ENCODE results near the gene GRK7. TPM values are rescaled to one million over a fixed set of nuclear protein-coding genes. Genes with fewer than 3 reads are reported as not detected.

GRK7 gene
- total RNA-seq, 1 donor from 2014 or later, result not detected

DNA sequence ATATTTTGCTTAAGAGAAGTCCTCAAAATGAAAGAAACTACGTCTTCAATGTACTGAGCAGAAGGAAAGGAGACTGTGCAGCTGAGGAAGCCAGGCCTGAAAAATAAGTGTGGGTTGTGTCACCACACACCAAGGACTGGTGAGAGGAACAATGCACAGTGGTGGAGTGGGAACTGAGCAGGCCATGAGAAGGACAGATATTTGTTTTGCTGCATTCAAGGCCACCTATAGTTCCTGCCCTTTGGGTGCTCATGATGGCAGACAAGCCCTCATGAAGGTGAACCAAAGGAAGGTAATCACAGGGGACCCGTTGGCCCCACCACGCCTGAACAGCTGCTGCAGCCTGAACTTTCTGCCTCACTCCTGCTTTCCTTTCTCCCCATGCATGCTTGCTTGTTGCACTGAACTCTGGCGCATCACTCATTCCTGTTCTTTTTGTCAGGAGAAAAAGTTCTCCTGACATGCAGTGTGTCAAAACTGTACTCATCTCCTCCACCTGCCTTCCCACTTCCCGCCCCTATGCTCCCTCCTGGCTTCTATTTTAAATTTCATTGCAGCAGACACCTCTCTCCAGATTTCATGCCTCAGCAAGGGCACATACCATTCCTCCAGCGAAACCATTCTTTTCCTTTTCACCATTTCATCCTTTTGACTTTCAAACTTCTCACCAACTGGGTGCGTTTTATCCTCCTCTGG is 27.3 kb upstream of the GRK7 start:
- H3K27me3 Mint-ChIP-seq (ENCODE audit: low read depth), result no peaks in the 10 kb centered on the region
- no peak overlapping the region for H3K27ac Mint-ChIP-seq

DNA sequence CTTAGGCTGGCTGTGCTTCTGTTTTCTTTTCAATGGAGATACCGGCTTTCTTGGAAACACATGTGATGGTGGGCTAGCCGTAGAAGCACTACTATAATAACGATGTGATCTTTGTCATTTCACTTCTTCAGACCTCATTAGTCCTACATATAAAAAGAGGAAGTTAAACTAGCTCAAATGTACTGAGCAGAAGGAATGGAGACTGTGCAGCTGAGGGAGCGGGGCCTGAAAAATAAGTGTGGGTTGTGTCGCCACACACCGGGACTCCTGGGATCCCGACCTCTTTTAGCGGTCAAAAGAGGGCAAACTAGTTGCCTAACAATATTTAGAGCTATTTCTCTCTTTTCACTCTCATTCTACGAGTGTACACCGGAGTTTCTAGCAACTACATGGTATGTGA is 26.1 kb upstream of the GRK7 start:
- no peak for DNase-seq (ENCODE audit: low spot score in 2 of 2, unreplicated experiment in 2 of 2)
- no peak overlapping the region for H3K4me3 Mint-ChIP-seq

More for the DNA sequence above, 27.3 kb upstream of the GRK7 start:
- peaks cover 18% of the 10 kb centered on the region for H3K4me1 Mint-ChIP-seq
- H3K36me3 Mint-ChIP-seq, result no peaks in the 10 kb centered on the region
- H3K4me3 Mint-ChIP-seq, result no peak overlapping the region
- TF ChIP-seq, protein P1, sequence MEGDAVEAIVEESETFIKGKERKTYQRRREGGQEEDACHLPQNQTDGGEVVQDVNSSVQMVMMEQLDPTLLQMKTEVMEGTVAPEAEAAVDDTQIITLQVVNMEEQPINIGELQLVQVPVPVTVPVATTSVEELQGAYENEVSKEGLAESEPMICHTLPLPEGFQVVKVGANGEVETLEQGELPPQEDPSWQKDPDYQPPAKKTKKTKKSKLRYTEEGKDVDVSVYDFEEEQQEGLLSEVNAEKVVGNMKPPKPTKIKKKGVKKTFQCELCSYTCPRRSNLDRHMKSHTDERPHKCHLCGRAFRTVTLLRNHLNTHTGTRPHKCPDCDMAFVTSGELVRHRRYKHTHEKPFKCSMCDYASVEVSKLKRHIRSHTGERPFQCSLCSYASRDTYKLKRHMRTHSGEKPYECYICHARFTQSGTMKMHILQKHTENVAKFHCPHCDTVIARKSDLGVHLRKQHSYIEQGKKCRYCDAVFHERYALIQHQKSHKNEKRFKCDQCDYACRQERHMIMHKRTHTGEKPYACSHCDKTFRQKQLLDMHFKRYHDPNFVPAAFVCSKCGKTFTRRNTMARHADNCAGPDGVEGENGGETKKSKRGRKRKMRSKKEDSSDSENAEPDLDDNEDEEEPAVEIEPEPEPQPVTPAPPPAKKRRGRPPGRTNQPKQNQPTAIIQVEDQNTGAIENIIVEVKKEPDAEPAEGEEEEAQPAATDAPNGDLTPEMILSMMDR (IDR thresholded peaks at IDR 0.05; ENCODE audit: unreplicated experiment), result no peak
- no peak for DNase-seq (ENCODE audit: low spot score in 2 of 2, unreplicated experiment in 2 of 2)
- H3K9me3 Mint-ChIP-seq, result peaks cover 10% of the 10 kb centered on the region

DNA sequence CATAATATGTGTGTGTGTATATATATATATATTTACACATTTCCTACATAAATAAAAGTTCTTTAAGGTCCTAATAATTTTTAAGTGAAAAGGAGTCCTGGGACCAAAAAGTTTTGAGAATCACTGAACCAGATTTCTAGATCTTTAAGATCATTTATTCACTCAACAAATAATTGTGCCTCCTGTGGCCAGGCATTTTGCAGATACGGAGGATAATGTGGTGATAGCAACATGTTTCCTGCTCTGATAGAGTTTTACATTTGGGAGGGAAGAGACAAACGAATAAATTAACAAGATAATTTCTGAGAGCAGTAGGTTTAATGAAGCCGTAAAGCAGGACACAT is 25.6 kb upstream of the GRK7 start:
- no peak for DNase-seq (ENCODE audit: low spot score in 2 of 2, unreplicated experiment in 2 of 2)
- Mint-ChIP-seq H3K36me3 (no peaks in the 10 kb centered on the region), H3K4me1 (peaks cover 26% of the 10 kb centered on the region), H3K9me3 (peaks cover 7% of the 10 kb centered on the region), H3K27me3 (ENCODE audit: low read depth) (no peaks in the 10 kb centered on the region), H3K4me3 (peak overlapping the region; percentile 98), H3K27ac (peak overlapping the region; percentile 83)
- TF ChIP-seq, protein P1 (IDR thresholded peaks at IDR 0.05; ENCODE audit: unreplicated experiment), result no peak

More for the DNA sequence above, 26.1 kb upstream of the GRK7 start:
- Mint-ChIP-seq H3K9me3 (peaks cover 10% of the 10 kb centered on the region), H3K27ac (no peak overlapping the region), H3K27me3 (ENCODE audit: low read depth) (no peaks in the 10 kb centered on the region), H3K4me1 (peaks cover 24% of the 10 kb centered on the region), H3K36me3 (no peaks in the 10 kb centered on the region)
- TF ChIP-seq, protein P1 (IDR thresholded peaks at IDR 0.05; ENCODE audit: unreplicated experiment), result no peak

DNA sequence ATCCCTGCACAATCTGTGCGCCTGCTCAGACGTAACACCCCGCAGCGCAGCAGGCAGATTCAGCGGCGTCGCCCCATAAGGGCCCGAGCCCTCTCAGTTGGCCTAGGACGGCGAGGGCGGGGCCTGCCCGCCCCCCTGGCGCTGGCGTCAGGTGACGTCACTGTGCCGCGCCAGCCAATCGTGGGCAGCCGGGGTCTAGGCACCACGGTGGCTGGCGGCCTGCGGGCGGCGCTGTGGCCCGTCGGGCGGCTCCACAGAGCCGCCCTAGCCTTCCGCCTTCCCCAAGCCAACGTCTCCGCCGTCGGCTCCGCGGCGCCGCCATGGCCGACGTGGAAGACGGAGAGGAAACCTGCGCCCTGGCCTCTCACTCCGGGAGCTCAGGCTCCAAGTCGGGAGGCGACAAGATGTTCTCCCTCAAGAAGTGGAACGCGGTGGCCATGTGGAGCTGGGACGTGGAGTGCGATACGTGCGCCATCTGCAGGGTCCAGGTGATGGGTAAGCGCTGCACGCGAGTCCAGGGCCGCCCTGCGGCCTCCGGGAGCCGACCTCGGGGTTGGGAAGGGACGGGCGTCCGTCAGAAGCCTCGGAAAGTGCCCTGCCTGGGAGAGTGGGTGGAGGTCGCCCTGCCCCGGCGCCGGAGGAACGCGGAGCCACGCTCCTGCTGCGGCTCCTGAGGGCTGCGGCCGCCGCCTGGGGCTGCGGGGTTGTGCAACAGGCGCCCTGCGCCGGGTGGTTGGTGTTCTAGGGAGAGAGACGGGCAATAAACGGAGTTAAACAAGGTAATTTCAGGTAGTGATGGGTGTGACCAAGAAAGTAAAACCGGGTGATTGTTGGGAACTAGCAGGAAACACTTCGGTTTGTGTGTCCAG is 25.0 kb upstream of the GRK7 start, which contains the start of gene RNF7:
Gene RNF7, plus strand, starts transcription at position 277 of the 869 bp plus-strand sequence. Its CDS starts 44 bp downstream, at position 321.
- Mint-ChIP-seq H3K4me1 (peaks cover 27% of the 10 kb centered on the region), H3K4me3 (peak within 1 kb of the TSS; percentile 98), H3K36me3 (no peaks in the 10 kb centered on the region), H3K27ac (peak within 1 kb of the TSS; percentile 99), H3K9me3 (peaks cover 3% of the 10 kb centered on the region), H3K27me3 (ENCODE audit: low read depth) (no peaks in the 10 kb centered on the region)
- TF ChIP-seq, protein P1 (IDR thresholded peaks at IDR 0.05; ENCODE audit: unreplicated experiment), result peak; percentile 89
- peak; percentile 89 to 96 for DNase-seq (ENCODE audit: low spot score in 2 of 2, unreplicated experiment in 2 of 2)

DNA sequence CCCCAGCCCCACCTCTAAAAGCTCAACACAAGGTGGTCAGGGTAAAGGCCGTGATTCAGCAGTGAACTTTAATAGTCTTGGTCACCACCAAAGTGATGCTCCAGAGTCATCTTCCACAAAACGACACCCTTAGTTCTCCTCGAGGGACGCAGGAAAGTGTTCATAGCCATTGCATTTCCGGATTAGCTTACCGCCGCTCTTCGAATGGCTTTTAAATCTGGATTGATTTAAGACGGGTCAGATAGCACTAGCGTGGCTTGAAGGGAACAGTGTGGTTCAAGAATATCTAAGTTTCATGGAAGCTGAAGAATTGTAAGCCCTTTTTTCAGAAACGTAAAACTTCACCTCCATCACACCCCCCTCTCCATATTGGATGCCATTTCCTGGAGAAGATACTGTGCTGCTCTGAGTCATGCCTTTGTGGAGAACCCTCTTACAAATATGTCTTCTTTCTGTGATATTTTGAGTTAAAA is 24.3 kb upstream of the GRK7 start:
- no peaks in the 10 kb centered on the region for H3K36me3 Mint-ChIP-seq
- DNase-seq (ENCODE audit: low spot score in 2 of 2, unreplicated experiment in 2 of 2), result no peak
- peak overlapping the region; percentile 99 for H3K27ac Mint-ChIP-seq
- TF ChIP-seq, protein P1 (IDR thresholded peaks at IDR 0.05; ENCODE audit: unreplicated experiment), result no peak
- peaks cover 3% of the 10 kb centered on the region for H3K9me3 Mint-ChIP-seq
- H3K4me1 Mint-ChIP-seq, result peaks cover 27% of the 10 kb centered on the region
- H3K27me3 Mint-ChIP-seq (ENCODE audit: low read depth), result no peaks in the 10 kb centered on the region
- peak overlapping the region; percentile 98 for H3K4me3 Mint-ChIP-seq

All from mesothelial cell of epicardium (in vitro differentiated cells).